PC-9 (cell line): ENCODE measurements around the gene C14orf93. TPM values are rescaled to one million over a fixed set of nuclear protein-coding genes. Genes with fewer than 3 reads are reported as not detected.
"Not testable (repeated sequence)": the region's sequence is repeated elsewhere in the genome, so short reads cannot be mapped to it uniquely, and the experiment has no call there.

Experiments
- BruUV-seq: library from RNA; stranded (reverse); fragments of 400-500 nt; replicated peaks from 2 replicates; lab custom pipeline; 2021; lab: Mats Ljungman, UMichigan
- CTCF ChIA-PET: fragments of 300-600 bp; sonication (Branson Sonifier 250); formaldehyde crosslinking; loops from one replicate; lab custom pipeline; 2022; ENCODE audit warnings: antibody characterized with exemption; lab: Charles Lee
- POLR2A ChIA-PET: fragments of 300-600 bp; sonication (Branson Sonifier 250); formaldehyde crosslinking; loops from one replicate; lab custom pipeline; 2022; ENCODE audit warnings: antibody characterized with exemption; ENCODE audit not compliant: unreplicated experiment; lab: Charles Lee
- DNase-seq, 2 experiments: peaks; one replicate each; pipeline versions ENCODE4 v3.0.0 to v3.0.0-alpha.2; 2015 to 2022; ENCODE audit warnings: mixed read lengths in 1 of 2
- H2AFZ ChIP-seq: fragments of 200-600 bp; sonication (generic); 2 replicates; pipeline ENCODE4 v1.8.1; 2017; ENCODE audit warnings: antibody characterized with exemption
- H3F3A ChIP-seq: fragments of 200-600 bp; sonication (generic); 2 replicates; pipeline ENCODE4 v1.8.1; 2017; ENCODE audit warnings: antibody characterized with exemption, mild to moderate bottlenecking, low read depth; ENCODE audit not compliant: insufficient read depth
- H3K27ac ChIP-seq: fragments of 200-600 bp; sonication (generic); 2 replicates; pipeline ENCODE4 v1.6.1; 2016; ENCODE audit warnings: mixed run types
- H3K27me3 ChIP-seq: fragments of 200-600 bp; sonication (generic); 2 replicates; pipeline ENCODE4 v1.6.1; 2016; ENCODE audit warnings: low read depth, mixed run types; ENCODE audit not compliant: insufficient read depth
- H3K36me3 ChIP-seq: fragments of 200-600 bp; sonication (generic); 2 replicates; pipeline ENCODE4 v1.6.1; 2016; ENCODE audit warnings: low read depth, mixed run types
- H3K4me1 ChIP-seq: fragments of 200-600 bp; sonication (generic); replicated peaks from 2 replicates; pipeline ENCODE4 v1.6.1; 2016; ENCODE audit warnings: mixed run types; ENCODE audit not compliant: insufficient read depth
- H3K4me2 ChIP-seq: fragments of 200-600 bp; sonication (generic); 2 replicates; pipeline ENCODE4 v1.6.1; 2017; ENCODE audit warnings: mixed run types
- H3K4me3 ChIP-seq: fragments of 200-600 bp; sonication (generic); 2 replicates; pipeline ENCODE4 v1.6.1; 2016; ENCODE audit warnings: mixed run types
- H3K79me2 ChIP-seq: fragments of 200-600 bp; sonication (generic); 2 replicates; pipeline ENCODE4 v1.6.1; 2017; ENCODE audit warnings: low read depth, mixed run types
- H3K9me2 ChIP-seq: fragments of 200-600 bp; sonication (generic); 2 replicates; pipeline ENCODE4 v1.8.1; 2017; ENCODE audit warnings: mild to moderate bottlenecking; ENCODE audit not compliant: insufficient read depth
- H3K9me3 ChIP-seq: fragments of 200-600 bp; sonication (generic); 2 replicates; pipeline ENCODE4 v1.8.1; 2016; ENCODE audit warnings: low read depth; ENCODE audit not compliant: insufficient read depth
- H4K20me1 ChIP-seq: fragments of 200-600 bp; sonication (generic); 2 replicates; pipeline ENCODE4 v1.8.1; 2017; ENCODE audit not compliant: insufficient read depth
- CTCF ChIP-seq: fragments of 200-600 bp; sonication (generic); conservative IDR thresholded peaks from 2 replicates; pipeline ENCODE4 v1.6.1; 2017; ENCODE audit warnings: mixed run types, antibody characterized with exemption, mild to moderate bottlenecking, moderate library complexity
- EZH2 ChIP-seq: fragments of 200-600 bp; sonication (generic); IDR thresholded peaks from 2 replicates; pipeline ENCODE4 v1.8.0; 2017; ENCODE audit warnings: antibody characterized with exemption, low read depth
- intact Hi-C: fragments of 100-400 bp; cut with micrococcal nuclease; formaldehyde crosslinking; loops from one replicate; pipeline ENCODE4 v1.10.0; 2022; ENCODE audit not compliant: unreplicated experiment
- total RNA-seq: library from RNA; stranded (reverse); gene quantifications from 2 replicates; pipeline ENCODE4 v1.2.3, GENCODE V29; 2021

Gene C14orf93
- total RNA-seq, 1 experiment from 2014 or later, result 13.9 TPM

GRCh38 chr14:22962061-22962676 is 47.8 kb downstream of the C14orf93 start:
- Histone ChIP-seq H3K79me2 (no peaks in the 10 kb centered on the region), H3K36me3 (no peaks in the 10 kb centered on the region), H3K4me1 (no peaks in the 10 kb centered on the region), H3K4me3 (no peak overlapping the region), H3K4me2 (no peak overlapping the region), H3K9me3 (no peaks in the 10 kb centered on the region), H2AFZ (no peak overlapping the region), H3K27ac (no peak overlapping the region), H4K20me1 (no peaks in the 10 kb centered on the region), H3K9me2 (no peaks in the 10 kb centered on the region), H3K27me3 (no peaks in the 10 kb centered on the region), H3F3A (no peaks in the 10 kb centered on the region; the same call in 1 of the 2 replicates)
- no TSS peak for BruUV-seq
- ChIA-PET CTCF (interaction anchor here (1.0 kb wide), 1 partner anchor 21 kb away, joined by 3 read pairs; no protein-coding TSS in a partner anchor), POLR2A (no interaction called here)
- intact Hi-C loops, result no loop called here
- DNase-seq, result no peak
- TF ChIP-seq EZH2, result no peak
- no peak for TF ChIP-seq CTCF

- BruUV-seq, result no TSS peak
- H3K4me3 ChIP-seq, result peak overlapping the region; percentile 70
- peaks cover 16% of the 10 kb centered on the region for H3K4me1 ChIP-seq
- peak overlapping the region; percentile 66 for H3K27ac ChIP-seq
- peak; percentile 28 to 79 for DNase-seq
- no peaks in the 10 kb centered on the region; the same call in 1 of the 2 replicates for H3K79me2 ChIP-seq
- intact Hi-C loops, result no loop called here
- H3K9me2 ChIP-seq, result no peaks in the 10 kb centered on the region
- peak overlapping the region; percentile 81 for H2AFZ ChIP-seq
- no peaks in the 10 kb centered on the region for H3K36me3 ChIP-seq
- no peaks in the 10 kb centered on the region for H3K9me3 ChIP-seq
- H3K4me2 ChIP-seq, result peak overlapping the region; percentile 92
- H3K27me3 ChIP-seq, result no peaks in the 10 kb centered on the region
- TF ChIP-seq CTCF (no peak), EZH2 (no peak)
- H3F3A ChIP-seq, result peaks cover 10% of the 10 kb centered on the region; the same call in 1 of the 2 replicates
- H4K20me1 ChIP-seq, result no peaks in the 10 kb centered on the region
- ChIA-PET POLR2A (interaction anchor here (0.6 to 0.7 kb wide), 4 partner anchors 12 to 1446 kb away, joined by 4 to 12 read pairs (median 5); no protein-coding TSS in a partner anchor), CTCF (interaction anchor here (0.6 to 1.8 kb wide), 8 partner anchors 18 to 109 kb away, joined by 3 to 12 read pairs (median 6); partner anchors contain the start of gene PRMT5)
Observed at GRCh38 chr14:22955702-22956569, 54.0 kb downstream of the C14orf93 start.

- no peaks in the 10 kb centered on the region for H3K36me3 ChIP-seq
- H3K9me3 ChIP-seq, result no peaks in the 10 kb centered on the region
- TF ChIP-seq CTCF (no peak), EZH2 (no peak)
- no TSS peak for BruUV-seq
- intact Hi-C loops, result no loop called here
- H3F3A ChIP-seq, result peaks cover 10% of the 10 kb centered on the region; the same call in 1 of the 2 replicates
- H3K4me2 ChIP-seq, result no peak overlapping the region
- no peaks in the 10 kb centered on the region for H4K20me1 ChIP-seq
- no peak overlapping the region for H3K27ac ChIP-seq
- no peaks in the 10 kb centered on the region; the same call in 1 of the 2 replicates for H3K79me2 ChIP-seq
- H3K4me3 ChIP-seq, result no peak overlapping the region
- H2AFZ ChIP-seq, result no peak overlapping the region
- DNase-seq, result no peak
- H3K27me3 ChIP-seq, result no peaks in the 10 kb centered on the region
- no peaks in the 10 kb centered on the region for H3K9me2 ChIP-seq
- ChIA-PET CTCF (no interaction called here), POLR2A (no interaction called here)
- peaks cover 16% of the 10 kb centered on the region for H3K4me1 ChIP-seq
Observed at GRCh38 chr14:22952418-22952817, 57.5 kb downstream of the C14orf93 start.

GRCh38 chr14:22951795-22952194 is 58.1 kb downstream of the C14orf93 start:
- H3K9me3 ChIP-seq, H4K20me1 ChIP-seq, H3K27me3 ChIP-seq, H3K79me2 ChIP-seq, BruUV-seq, CTCF ChIA-PET, H3K9me2 ChIP-seq, DNase-seq, H3K4me2 ChIP-seq, intact Hi-C loops, H3K27ac ChIP-seq, H2AFZ ChIP-seq, H3K36me3 ChIP-seq, POLR2A ChIA-PET, H3K4me3 ChIP-seq: not testable (repeated sequence)
- peaks cover 10% of the 10 kb centered on the region; the same call in 1 of the 2 replicates for H3F3A ChIP-seq
- H3K4me1 ChIP-seq, result peaks cover 16% of the 10 kb centered on the region
